Activated CD4-positive, alpha-beta T cell treated with anti-CD3 and anti-CD28 coated beads, Interleukin-2, amount 50 U/mL, for 24 hours (primary cell): ENCODE results near the gene NPL.

Experiments
- DNase-seq, 2 donors: peaks; one replicate each; pipeline ENCODE4 v3.0.0-alpha.2; 2020; ENCODE audit warnings: low read depth in 1 of 2, low spot score in 1 of 2

The NPL gene

DNA sequence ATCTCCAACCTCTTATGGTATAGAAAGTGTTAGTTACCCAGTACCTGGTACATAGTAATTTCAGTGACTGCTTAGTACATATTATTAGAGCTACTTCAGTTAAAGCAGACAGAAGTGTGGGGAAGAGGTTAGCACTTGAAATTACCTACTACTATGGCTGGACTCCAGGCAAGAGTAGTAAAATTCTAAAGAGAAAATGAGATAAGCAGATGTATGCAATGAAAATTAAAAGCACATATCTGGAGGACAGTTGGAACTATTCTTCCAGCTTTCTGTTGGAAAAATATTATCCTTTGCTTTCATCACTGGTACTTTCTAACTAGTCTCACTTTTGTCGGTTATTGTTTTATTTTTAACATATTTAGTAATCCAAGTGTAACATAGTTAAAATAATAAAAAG is 73.3 kb downstream of the NPL start:
- no peak for DNase-seq

DNA sequence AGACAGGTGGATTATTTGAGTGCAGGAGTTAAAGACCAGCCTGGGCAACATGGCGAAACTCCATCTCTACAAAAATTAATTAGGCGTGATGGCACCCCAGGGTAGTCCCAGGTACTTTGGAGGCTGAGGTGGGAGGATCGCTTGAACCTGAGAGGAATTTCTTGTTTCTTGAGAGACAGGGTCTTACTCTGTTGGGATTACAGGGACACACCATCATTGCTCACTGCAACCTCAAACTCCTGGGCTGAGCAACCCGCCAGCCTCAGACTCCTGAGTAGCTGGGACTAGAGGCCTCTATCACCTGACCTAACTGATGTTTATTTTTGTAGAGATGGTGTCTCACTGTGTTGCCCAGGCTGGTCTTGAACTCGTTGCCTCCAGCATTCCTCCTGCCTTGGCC is 74.4 kb downstream of the NPL start:
- DNase-seq = no peak

DNA sequence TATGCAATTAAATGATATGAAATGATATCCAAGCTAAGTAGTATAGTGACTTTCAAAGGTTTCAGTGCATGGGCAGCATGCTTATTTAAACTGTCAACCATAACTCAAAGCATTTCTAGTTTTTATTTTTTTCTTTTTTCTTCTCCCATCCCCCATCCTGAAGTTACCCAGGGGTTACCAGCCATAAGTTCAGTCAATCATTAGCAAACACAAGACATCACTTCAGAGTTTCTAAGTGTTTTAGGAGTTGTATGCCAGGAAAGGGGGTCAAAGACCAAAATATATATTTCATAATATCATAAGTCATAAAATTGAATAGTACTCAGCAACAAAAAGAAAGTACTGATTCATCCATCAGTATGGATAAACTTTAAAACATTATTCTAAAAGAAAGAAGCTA is 78.3 kb downstream of the NPL start:
- DNase-seq = no peak

DNA sequence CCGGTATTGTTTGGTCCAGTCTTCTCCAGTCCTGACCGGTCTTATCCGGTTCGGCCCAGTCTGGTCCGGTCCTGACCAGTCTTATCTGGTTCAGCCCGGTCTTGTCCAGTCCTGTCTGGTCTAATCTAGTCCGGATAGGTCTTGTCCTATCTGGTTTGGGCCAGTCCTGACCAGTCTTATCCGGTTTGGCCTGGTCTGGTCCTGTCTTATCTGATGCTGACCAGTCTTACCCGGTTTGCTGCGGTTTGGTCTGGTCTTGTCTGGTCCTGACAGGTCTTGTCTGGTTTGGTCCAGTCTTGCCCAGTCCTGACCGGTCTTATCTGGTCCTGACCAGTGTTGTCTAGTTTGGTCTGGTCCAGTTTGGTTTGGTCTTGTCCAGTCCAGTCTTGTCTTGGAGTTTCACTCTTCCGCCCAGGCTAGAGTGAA is 79.7 kb downstream of the NPL start:
- no peak for DNase-seq

DNA sequence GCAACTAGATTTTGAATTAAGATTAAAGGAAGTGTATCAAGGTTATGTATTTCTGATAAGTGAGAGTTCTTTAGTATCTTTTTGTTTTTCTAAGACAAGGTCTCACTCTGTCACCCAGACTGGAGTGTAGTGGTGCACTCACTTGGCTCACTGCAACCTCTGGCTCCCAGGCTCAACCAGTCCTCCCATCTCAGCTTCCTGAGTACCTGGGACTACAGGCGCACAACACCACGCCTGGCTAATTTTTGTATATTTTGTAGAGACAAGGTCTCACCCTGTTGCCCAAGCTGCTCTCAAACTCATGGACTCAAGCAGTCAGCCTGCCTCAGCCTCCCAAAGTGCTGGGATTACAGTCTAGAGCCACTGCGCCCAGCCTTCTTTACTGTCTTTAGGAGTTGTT is 83.3 kb downstream of the NPL start:
- no peak for DNase-seq

DNA sequence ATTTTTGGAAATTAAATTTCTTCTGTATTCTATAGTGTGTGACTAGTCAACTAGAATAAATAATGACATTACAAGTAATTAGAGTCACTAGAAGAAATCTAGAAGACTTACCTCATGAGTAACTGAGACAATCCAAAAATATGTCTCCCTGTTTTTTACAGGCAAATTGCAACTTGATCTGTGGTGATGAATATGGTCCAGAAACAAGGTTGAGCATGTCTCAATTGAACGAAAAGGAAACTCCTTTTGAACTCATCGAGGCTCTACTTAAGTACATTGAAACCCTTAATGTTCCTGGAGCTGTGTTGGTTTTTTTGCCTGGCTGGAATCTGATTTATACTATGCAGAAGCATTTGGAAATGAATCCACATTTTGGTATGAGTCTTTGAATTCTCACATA is 86.3 kb downstream of the NPL start:
- DNase-seq = no peak

DNA sequence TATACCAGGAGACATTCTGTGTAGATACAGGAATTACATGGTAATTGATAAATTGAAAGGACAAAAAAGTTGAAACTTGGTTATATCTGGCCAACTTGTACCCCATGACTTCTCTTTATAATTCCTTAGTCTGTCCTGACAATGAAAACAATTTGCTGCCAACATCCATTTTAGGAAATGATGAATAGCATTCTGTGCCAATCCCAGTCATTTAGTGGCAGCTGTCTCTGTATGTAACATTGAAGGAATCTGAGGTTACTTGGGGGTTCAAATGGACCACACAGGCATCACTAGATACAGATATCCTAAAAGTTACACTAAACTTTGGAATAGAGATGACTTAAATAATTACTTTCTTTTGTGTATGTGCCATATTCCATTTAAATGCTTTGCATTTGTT is 87.8 kb downstream of the NPL start:
- no peak for DNase-seq

DNA sequence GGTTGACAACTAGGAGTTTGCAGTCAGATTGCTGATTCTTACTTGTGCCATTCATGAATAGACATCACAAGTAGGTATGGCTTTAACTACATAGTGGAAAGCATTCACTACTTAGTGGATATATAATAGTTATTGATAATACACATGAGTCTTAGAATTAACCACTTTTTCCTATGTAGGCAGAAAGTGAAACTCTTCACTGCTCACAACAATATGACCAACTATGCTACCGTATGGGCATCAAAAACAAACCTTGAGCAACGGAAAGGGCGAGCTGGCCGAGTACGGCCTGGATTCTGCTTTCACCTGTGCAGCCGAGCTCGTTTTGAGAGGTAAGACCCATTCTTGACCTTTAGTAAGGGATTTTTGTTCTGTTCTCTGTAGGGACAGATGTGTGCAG is 88.3 kb downstream of the NPL start:
- no peak for DNase-seq
